ENCODE data around the gene ZNF586.
A peak's percentile ranks its signal among the peaks of the same experiment; 100 is the strongest.
"Not testable (repeated sequence)": the region's sequence is repeated elsewhere in the genome, so short reads cannot be mapped to it uniquely, and the experiment has no call there.

ZNF586 gene

GRCh38 chr19:57769345-57770131, at the start of gene ZNF586:
Gene ZNF586 (plus strand): TSS chr19:57769676. CDS start chr19:57769843, 167 bp downstream.
- DNase-seq (ENCODE audit: low read depth) = peak; percentile 94

GRCh38 chr19:57719901-57720519, 49.5 kb upstream of the ZNF586 start:
- no peak for DNase-seq (ENCODE audit: low read depth)

DNA sequence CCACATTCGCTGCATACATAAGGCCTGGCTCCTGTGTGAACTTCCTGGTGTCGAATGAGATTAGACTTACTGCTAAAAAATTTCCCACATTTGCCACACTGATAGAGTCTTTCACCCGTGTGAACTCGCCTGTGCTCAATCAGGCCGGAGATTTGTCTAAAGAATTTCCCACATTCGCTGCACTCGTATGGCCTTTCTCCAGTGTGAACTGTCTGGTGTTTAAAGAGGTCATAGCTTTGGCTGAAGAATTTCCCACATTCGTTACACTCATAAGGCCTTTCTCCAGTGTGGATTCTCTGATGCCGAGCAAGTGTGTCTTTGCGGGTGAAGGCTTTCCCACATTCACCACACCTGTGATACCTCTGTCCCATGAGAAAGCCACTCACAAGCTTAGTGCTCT, 48.6 kb upstream of the ZNF586 start:
- peak; percentile 2 for DNase-seq (ENCODE audit: low read depth)

DNA sequence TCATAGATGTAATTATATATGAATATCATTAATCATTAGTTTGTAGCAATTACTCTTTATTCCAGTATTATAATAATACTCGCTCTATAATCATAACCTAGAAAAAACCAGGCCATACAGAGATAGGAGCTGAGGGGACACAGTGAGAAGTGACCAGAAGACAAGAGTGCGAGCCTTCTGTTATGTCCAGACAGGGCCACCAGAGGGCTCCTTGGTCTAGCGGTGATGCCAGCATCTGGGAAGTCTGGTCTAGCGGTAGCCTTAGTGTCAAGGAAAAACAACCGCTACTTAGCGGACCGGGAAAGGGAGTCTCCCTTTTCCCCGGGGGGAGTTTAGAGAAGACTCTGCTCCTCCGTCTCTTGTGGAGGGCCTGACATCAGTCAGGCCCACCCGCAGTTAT, 31.2 kb upstream of the ZNF586 start:
- peak; percentile 48 for DNase-seq (ENCODE audit: low read depth)

DNA sequence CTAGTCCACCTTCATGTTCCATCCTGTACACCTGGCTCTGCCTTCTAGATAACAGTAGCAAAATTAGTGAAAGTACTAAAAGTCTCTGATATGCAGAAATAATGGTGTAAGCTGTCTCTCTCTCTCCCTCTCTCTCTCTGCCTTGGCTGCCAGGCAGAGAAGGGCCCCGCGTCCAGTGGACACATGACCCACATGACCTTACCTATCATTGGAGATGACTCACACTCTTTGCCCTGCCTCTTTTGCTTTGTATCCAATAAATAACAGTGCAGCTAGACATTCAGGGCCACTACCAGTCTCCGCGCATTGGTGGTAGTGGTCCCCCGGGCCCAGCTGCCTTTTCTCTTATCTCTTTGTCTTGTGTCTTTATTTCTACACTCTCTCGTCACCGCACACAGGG, 30.7 kb upstream of the ZNF586 start:
- not testable (repeated sequence) for DNase-seq (ENCODE audit: low read depth)

DNA sequence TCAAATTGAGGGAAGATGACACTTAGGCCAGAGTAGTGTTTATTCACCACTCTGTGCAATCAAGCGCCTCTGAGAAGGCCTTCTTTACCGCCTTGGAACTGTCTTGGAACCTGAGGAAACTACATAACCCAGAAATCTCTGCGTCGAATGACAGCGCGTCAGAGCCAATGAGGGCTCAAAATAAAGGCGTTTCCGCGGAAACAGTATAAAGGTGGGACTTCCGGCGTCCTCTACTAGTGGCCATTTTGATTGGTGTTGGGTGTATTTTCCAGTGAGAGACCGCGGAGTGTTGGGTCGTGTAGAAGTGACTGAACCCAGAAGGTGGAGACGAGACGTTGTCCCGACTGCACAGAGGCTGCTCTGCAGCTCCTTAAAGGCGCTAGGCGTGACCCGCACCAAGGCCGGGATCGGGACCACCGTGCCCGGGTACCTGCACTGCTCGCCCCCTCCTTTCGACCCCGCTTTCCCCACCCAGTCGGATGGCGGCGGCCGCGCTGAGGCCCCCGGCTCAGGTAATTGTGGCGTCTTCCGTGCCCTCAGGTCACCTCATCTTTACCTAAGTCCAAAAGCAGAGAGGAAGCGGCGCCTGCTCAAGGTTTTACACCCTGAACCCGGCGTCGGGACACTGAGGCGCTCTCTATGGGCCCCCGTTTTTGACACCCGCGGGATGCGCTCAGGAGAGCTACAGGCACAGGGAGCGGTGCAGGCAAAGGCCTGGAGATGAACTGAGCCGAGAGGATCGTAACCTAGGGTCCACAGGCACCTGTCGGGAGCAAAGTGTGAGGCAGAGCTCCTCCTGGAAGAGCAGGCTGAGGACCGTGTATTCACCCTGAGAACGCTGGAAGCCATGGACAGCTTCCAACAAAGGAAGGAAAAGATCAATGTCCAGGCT, 22.6 kb upstream of the ZNF586 start, which contains the start of gene ZNF776:
Gene ZNF776, plus strand, starts transcription at position 236 of the 892 bp plus-strand sequence. Its CDS starts 244 bp downstream, at position 480.
- peak; percentile 92 for DNase-seq (ENCODE audit: low read depth)

- DNase-seq (ENCODE audit: low read depth) = no peak
Observed at GRCh38 chr19:57747472-57747807, 22.0 kb upstream of the ZNF586 start.

DNA sequence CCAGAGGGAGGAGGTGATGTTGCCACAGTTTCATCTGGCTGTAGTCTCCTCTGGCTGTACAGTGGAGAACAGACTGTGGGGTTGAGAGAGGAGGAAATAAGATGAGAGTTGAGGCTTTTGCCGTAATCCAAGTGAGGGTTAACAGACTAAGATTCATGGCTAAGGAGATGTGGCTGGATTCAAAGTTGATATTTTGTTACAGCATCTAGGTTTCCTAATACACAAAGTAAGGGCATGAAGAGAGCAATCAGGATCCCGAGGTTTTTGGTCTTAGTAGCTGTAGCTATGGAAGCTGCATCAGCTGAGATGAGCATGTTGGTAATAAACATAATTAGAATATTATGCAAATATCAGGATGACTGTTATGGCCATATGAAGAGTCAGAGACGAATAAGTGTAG, 21.4 kb upstream of the ZNF586 start:
- no peak for DNase-seq (ENCODE audit: low read depth)

DNA sequence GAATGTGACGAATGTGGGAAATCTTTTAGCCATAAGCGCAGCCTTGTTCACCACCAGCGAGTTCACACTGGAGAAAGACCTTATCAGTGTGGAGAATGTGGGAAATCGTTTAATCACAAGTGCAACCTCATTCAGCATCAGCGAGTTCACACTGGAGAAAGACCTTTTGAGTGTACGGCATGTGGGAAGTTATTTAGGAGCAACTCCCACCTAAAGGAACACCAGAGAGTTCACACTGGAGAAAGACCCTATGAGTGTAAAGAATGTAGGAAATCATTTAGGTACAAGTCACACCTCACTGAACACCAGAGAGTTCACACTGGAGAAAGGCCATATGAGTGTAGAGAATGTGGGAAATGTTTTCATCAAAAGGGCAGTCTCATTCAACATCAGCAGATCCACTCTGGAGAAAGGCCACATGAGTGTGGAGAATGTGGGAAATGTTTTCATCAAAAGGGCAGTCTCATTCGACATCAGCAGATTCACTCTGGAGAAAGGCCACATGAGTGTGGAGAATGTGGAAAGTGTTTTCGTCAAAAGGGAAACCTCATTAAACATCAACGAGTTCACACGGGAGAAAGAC, 15.3 kb upstream of the ZNF586 start:
- no peak for DNase-seq (ENCODE audit: low read depth)

- DNase-seq (ENCODE audit: low read depth) = no peak
Observed at GRCh38 chr19:57755031-57755430, 14.4 kb upstream of the ZNF586 start.

DNA sequence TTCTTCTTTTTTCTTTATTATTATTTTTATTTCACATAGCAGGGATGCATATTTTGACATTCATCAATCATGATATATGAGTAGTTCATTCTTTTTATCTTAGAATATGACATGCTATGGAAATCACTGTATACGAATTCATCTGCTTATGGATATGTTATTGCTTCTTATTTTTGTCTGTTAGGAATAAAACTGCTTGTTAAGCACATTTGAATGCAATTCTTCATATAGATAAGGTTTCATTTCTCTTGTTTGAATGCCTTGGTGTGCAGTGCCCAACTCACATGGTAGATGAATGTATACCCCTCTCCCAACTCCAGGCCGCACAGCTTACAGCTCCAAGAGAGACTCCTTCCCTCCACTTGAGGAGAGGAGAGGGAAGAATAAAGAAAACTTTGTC, 11.5 kb upstream of the ZNF586 start:
- DNase-seq (ENCODE audit: low read depth) = no peak

- no peak for DNase-seq (ENCODE audit: low read depth)
Observed at GRCh38 chr19:57759096-57759495, 10.4 kb upstream of the ZNF586 start.

- DNase-seq (ENCODE audit: low read depth) = no peak
Observed at GRCh38 chr19:57771417-57771816, 1.9 kb downstream of the ZNF586 start.

DNA sequence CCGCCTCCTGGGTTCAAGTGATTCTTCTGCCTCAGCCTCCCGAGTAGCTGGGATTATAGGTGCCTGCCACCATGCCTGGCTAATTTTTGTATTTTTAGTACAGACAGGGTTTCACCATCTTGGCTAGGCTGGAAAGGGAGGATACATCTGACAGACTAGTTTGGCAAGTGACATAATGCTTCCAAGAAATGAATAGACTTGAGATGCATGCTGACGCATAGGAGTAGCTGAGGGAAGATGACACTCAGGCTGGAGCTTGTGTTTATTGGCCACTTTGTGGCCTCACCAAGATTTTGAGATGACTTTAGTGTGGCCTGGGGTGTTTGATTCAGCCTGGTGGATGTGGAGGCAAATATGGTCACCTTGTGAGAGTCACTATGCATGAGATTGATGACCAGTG, 4.0 kb downstream of the ZNF586 start:
- DNase-seq (ENCODE audit: low read depth) = no peak

- no peak for DNase-seq (ENCODE audit: low read depth)
Observed at GRCh38 chr19:57776764-57777296, 7.4 kb downstream of the ZNF586 start.

DNA sequence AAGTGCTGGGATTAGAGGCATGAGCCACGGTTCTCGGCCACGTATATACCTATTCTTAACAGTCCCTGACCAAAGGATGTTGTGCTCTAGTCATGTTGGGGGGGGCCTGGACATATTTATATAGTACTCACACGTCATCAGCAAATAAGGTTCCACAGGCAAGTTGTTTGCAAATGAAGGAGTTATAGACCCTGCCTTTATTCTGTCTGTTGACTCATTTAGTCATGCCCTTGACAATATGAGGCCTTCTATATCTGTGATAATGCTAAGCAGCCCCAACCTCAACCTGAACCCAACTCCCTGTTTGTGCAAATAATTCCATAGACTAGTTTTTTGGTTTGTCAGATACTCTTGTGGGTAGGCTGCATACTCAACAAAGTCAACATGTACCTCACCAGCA, 8.9 kb downstream of the ZNF586 start:
- no peak for DNase-seq (ENCODE audit: low read depth)

DNA sequence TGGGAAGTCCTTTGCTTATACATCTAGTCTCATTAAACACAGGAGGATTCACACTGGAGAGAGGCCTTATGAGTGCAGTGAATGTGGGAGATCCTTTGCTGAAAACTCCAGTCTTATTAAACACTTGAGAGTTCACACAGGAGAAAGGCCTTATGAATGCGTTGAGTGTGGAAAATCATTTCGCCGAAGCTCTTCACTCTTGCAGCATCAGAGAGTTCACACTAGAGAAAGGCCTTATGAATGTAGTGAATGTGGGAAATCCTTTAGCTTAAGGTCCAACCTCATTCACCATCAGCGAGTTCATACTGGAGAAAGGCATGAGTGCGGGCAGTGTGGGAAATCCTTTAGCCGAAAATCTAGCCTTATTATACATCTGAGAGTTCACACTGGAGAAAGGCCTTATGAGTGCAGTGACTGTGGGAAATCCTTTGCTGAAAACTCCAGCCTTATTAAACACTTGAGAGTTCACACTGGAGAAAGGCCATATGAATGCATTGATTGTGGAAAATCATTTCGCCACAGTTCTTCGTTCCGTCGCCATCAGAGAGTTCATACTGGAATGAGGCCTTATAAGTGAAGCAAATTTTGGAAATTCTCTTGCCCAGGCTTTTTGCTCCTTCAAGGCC, 9.9 kb downstream of the ZNF586 start:
- DNase-seq (ENCODE audit: low read depth) = no peak

DNA sequence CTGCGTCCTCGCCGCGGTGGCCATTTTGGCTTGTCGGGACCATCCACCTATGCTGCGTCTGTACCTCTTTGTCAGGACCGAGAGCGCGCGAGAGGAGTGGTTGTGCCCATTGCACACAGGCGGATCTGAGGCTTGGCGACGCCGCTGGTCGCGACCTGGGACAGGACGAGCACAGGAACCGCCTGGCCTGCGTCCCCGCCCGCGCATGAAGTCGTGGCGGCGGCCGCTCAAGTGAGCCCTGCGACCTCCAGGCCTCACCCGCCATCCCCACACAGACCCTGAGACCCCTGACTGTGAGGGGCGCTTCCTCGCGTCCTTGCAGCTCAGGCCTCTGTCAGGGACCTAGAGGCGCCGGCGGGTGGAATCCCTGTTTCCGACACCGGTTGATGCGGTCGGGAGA, 16.8 kb downstream of the ZNF586 start:
- no peak for DNase-seq (ENCODE audit: low read depth)

DNA sequence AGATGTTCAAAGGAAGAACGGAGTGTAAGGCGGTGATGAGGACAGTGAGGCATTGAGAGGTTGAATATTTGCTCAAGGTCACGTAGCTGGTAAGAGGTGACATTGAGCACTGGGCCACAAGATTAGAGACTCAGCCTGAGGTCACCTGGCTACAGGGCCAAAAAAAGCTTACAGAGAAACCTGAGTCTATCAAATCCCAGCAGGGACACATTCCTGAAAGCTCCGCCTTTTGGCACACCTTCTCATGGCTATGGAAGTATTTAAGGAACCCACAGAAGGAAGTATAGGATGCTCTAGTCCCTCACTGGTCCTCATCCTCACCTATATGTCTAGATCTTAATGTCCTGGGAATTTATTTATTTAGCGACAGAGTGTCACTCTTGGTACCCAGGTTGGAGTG, 17.4 kb downstream of the ZNF586 start:
- DNase-seq (ENCODE audit: low read depth) = no peak

GRCh38 chr19:57788114-57788692, 18.7 kb downstream of the ZNF586 start:
- DNase-seq (ENCODE audit: low read depth) = no peak

DNA sequence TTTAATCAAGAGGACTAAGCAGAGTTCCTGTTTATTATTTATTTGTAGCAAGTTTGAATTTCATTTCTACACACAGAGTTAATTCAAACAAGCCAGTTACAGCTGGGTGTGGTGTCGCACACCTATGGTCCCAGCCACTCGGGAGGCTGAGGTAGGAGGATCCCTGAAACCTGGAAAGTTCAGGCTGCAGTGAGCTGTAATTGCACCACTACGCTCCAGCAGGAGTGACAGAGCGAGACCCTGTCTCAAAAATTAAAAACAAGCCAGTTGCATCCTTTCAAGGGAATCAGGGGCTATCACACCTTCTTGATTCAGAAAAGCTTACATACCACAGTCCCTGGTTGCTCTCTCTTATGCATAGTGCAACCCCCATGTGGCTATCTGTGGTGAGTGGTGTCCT, 19.8 kb downstream of the ZNF586 start:
- no peak for DNase-seq (ENCODE audit: low read depth)

Measured in EH (cell line).